ENCODE measurements around the gene ST6GALNAC1. TPM values are rescaled to one million over a fixed set of nuclear protein-coding genes. Genes with fewer than 3 reads are reported as not detected.
A peak's percentile ranks its signal among the peaks of the same experiment; 100 is the strongest.

ST6GALNAC1 gene
- total and polyA plus RNA-seq, 8 donors, result 0.34 to 4.9 (median 1.2) TPM

GRCh38 chr17:76676629-76677028 is 33.1 kb upstream of the ST6GALNAC1 start:
- intact Hi-C loops (cut with DNase I), result no loop called here
- FAIRE-seq (no peak), ATAC-seq (no peak), DNase-seq (no peak)
- H3K27ac ChIP-seq, result no peak overlapping the region
- H3K4me1 ChIP-seq, result peaks cover 0 to 7% (median 3%) of the 10 kb centered on the region in 3 donors
- no peak for TF ChIP-seq CTCF (IDR thresholded peaks at IDR 0.05)
- WGBS, 2 donors, result 77 to 93% methylated on average over 6 of the region's 6 CpGs
- no peaks in the 10 kb centered on the region for H3K9me3 ChIP-seq
- no peaks in the 10 kb centered on the region for H3K27me3 ChIP-seq
- no peaks in the 10 kb centered on the region for H3K36me3 ChIP-seq
- H3K4me3 ChIP-seq, result no peak overlapping the region

DNA sequence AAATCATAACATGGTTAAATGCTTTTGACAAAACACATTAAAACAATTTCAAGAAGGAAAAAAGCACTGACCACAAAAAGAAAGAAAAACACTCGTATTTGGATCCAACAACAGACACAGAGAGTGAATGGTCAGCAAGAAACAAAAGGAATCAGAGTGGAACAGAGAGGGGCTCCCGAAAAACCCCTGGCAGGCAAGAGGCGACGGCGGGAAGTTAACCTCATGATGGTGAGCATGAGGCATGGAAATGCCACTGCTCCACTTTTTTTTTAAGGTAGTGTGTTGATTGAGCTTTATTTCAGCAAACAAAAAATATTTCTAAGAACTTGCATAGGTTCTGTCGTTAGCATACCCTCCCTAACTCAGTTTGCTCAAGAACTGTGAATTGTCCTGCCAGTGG is 32.1 kb upstream of the ST6GALNAC1 start:
- TF ChIP-seq CTCF (IDR thresholded peaks at IDR 0.05), result no peak
- FAIRE-seq, result no peak
- ATAC-seq, result no peak
- no peak overlapping the region for H3K4me3 ChIP-seq
- DNase-seq, result no peak
- no peaks in the 10 kb centered on the region for H3K27me3 ChIP-seq
- no peaks in the 10 kb centered on the region for H3K9me3 ChIP-seq
- 89 to 94% methylated on average over 6 of the region's 6 CpGs for WGBS, 2 donors
- H3K4me1 ChIP-seq, result peaks cover 7 to 13% (median 12%) of the 10 kb centered on the region in 3 donors
- no peaks in the 10 kb centered on the region for H3K36me3 ChIP-seq
- intact Hi-C loops (cut with DNase I), result no loop called here
- no peak overlapping the region for H3K27ac ChIP-seq

DNA sequence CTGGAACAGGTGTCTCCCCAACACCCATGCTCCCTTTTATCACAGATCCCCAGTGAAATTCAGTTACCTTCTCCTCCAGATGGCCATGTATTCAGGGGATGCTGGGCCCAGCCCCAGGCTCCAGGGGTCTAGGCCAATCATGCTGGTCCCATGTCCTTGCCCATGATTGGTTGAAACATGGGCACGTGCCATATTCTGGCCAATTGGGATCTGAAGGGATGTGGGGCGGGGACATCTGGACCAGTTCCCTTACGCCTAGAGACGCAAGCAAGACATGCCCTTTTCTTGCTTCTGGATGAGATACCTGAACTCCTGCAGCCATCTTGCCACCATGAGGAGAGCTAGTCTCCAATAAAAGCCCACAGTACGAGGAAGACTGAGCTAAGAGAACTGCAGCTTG is 31.0 kb upstream of the ST6GALNAC1 start:
- H3K27ac ChIP-seq, result no peak overlapping the region
- no peaks in the 10 kb centered on the region for H3K9me3 ChIP-seq
- no peak overlapping the region for H3K4me3 ChIP-seq
- 96 to 98% methylated on average over 5 of the region's 5 CpGs for WGBS, 2 donors
- H3K36me3 ChIP-seq, result no peaks in the 10 kb centered on the region
- no peak for ATAC-seq
- no peaks in the 10 kb centered on the region for H3K27me3 ChIP-seq
- peaks cover 18 to 20% (median 18%) of the 10 kb centered on the region in 3 donors for H3K4me1 ChIP-seq
- no peak for DNase-seq
- FAIRE-seq, result no peak
- intact Hi-C loops (cut with DNase I), result no loop called here
- no peak for TF ChIP-seq CTCF (IDR thresholded peaks at IDR 0.05)

GRCh38 chr17:76673729-76674128 is 30.2 kb upstream of the ST6GALNAC1 start:
- no peaks in the 10 kb centered on the region for H3K27me3 ChIP-seq
- ATAC-seq (no peak), FAIRE-seq (no peak), DNase-seq (no peak)
- peaks cover 18 to 20% (median 20%) of the 10 kb centered on the region in 3 donors for H3K4me1 ChIP-seq
- H3K27ac ChIP-seq, result no peak overlapping the region
- 75% methylated on average over 5 of the region's 5 CpGs for WGBS, 2 donors
- H3K4me3 ChIP-seq, result no peak overlapping the region
- no peaks in the 10 kb centered on the region for H3K9me3 ChIP-seq
- TF ChIP-seq CTCF (IDR thresholded peaks at IDR 0.05), result no peak
- H3K36me3 ChIP-seq, result no peaks in the 10 kb centered on the region
- intact Hi-C loops (cut with DNase I), result no loop called here

DNA sequence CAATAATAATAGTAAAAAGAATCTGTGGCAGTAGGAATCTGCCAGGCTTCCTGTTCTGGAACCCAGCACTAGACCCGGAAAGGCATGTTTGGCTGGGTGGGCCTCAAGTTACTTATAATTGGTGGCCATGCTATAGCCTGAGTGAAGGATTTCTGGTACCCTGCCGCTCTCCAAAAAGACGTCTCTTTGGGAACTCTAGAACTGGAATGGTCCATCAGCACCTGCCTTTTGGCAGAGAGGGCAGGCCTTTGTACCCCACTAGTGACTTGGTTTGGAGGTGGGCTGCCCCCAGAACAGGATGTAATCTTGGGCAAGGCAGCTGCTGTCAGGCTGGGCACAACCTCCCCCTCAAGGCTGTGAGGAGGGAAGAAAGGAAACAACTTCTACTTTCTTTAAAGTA is 29.3 kb upstream of the ST6GALNAC1 start:
- Histone ChIP-seq H3K36me3 (no peaks in the 10 kb centered on the region), H3K4me3 (peak overlapping the region in 1 of 4 donors; percentile 40), H3K27ac (peak overlapping the region in 1 of 4 donors; percentile 93), H3K9me3 (no peaks in the 10 kb centered on the region), H3K4me1 (peaks cover 18 to 20% (median 20%) of the 10 kb centered on the region in 3 donors), H3K27me3 (no peaks in the 10 kb centered on the region)
- intact Hi-C loops (cut with DNase I), result no loop called here
- WGBS, 2 donors, result 74 to 87% methylated on average over 3 of the region's 3 CpGs
- no peak for TF ChIP-seq CTCF (IDR thresholded peaks at IDR 0.05)
- no peak for DNase-seq
- no peak for FAIRE-seq
- no peak for ATAC-seq

All from pancreas (tissue), 10 donors.